OCI-LY3 (cell line): ENCODE data around the gene MEIG1.

ENCODE experiments used
- H2AFZ ChIP-seq: fragments of 200-600, 300-600 bp; shearing (Covaris generic); 2 replicates; pipeline ENCODE4 v1.6.0; 2014; ENCODE audit warnings: antibody characterized with exemption, low read depth, low read length
- H3K27ac ChIP-seq: fragments of 200-600, 300-600 bp; sonication (generic); 2 replicates; pipeline ENCODE4 v1.5.1; 2014; ENCODE audit warnings: mild to moderate bottlenecking, low read length, moderate library complexity, mixed read lengths
- H3K27me3 ChIP-seq: fragments of 200-600, 300-600 bp; sonication (generic); 2 replicates; pipeline ENCODE4 v1.6.1; 2014; ENCODE audit warnings: low read depth, low read length, mixed read lengths
- H3K36me3 ChIP-seq: fragments of 200-600, 300-600 bp; sonication (generic); replicated peaks from 2 replicates; pipeline ENCODE3; 2014; ENCODE audit warnings: low read depth, low read length, mixed read lengths
- H3K4me1 ChIP-seq: fragments of 300-600, 200-600 bp; sonication (generic); 2 replicates; pipeline ENCODE4 v1.6.1; 2014; ENCODE audit warnings: low read length, mixed read lengths
- H3K4me2 ChIP-seq: fragments of 200-600, 300-600 bp; sonication (generic); 2 replicates; pipeline ENCODE4 v1.6.1; 2014; ENCODE audit warnings: low read length, mixed read lengths
- H3K4me3 ChIP-seq: fragments of 300-600, 200-600 bp; sonication (generic); 2 replicates; pipeline ENCODE4 v1.5.1; 2014; ENCODE audit warnings: antibody characterized with exemption, mild to moderate bottlenecking, low read length, moderate library complexity
- H3K79me2 ChIP-seq: fragments of 300-600, 200-600 bp; shearing (Covaris generic); 2 replicates; pipeline ENCODE4 v1.6.1; 2014; ENCODE audit warnings: mild to moderate bottlenecking, low read length, mixed read lengths
- H3K9ac ChIP-seq: fragments of 300-600, 200-600 bp; shearing (Covaris generic); 2 replicates; pipeline ENCODE4 v1.6.0; 2014; ENCODE audit warnings: mild to moderate bottlenecking, low read length, moderate library complexity
- H3K9me3 ChIP-seq: fragments of 200-600, 300-600 bp; shearing (Covaris generic); 2 replicates; pipeline ENCODE4 v1.6.1; 2014; ENCODE audit warnings: low read length, mixed read lengths; ENCODE audit not compliant: insufficient read depth
- H4K20me1 ChIP-seq: fragments of 200-600, 300-600 bp; sonication (generic); 2 replicates; pipeline ENCODE4 v1.6.1; 2016; ENCODE audit warnings: low read length, mixed read lengths; ENCODE audit not compliant: insufficient read depth
- EZH2phosphoT487 ChIP-seq: fragments of 200-600 bp; shearing (Covaris generic); IDR thresholded peaks from 2 replicates; pipeline ENCODE4 v1.6.1; 2018; ENCODE audit warnings: antibody characterized with exemption, mixed run types, low read depth
- TF ChIP-seq, protein P1 (sequence below): fragments of 200-600, 300-600 bp; sonication (generic); IDR thresholded peaks from 2 replicates; pipeline ENCODE4 v1.5.1; 2014; ENCODE audit warnings: antibody characterized with exemption, low read length, low read depth

The MEIG1 gene

GRCh38 chr10:14917827-14918226 lies 41.4 kb upstream of the MEIG1 start:
- Histone ChIP-seq H2AFZ (no peak overlapping the region), H3K9me3 (peaks cover 9% of the 10 kb centered on the region; the same call in 1 of the 2 replicates), H3K4me3 (no peak overlapping the region), H3K36me3 (peaks cover 69% of the 10 kb centered on the region), H3K27me3 (no peaks in the 10 kb centered on the region), H3K4me2 (no peak overlapping the region), H3K27ac (no peak overlapping the region), H3K9ac (no peak overlapping the region), H3K4me1 (no peaks in the 10 kb centered on the region), H4K20me1 (no peaks in the 10 kb centered on the region), H3K79me2 (no peaks in the 10 kb centered on the region)
- no peak for TF ChIP-seq EZH2phosphoT487
- TF ChIP-seq, protein P1, sequence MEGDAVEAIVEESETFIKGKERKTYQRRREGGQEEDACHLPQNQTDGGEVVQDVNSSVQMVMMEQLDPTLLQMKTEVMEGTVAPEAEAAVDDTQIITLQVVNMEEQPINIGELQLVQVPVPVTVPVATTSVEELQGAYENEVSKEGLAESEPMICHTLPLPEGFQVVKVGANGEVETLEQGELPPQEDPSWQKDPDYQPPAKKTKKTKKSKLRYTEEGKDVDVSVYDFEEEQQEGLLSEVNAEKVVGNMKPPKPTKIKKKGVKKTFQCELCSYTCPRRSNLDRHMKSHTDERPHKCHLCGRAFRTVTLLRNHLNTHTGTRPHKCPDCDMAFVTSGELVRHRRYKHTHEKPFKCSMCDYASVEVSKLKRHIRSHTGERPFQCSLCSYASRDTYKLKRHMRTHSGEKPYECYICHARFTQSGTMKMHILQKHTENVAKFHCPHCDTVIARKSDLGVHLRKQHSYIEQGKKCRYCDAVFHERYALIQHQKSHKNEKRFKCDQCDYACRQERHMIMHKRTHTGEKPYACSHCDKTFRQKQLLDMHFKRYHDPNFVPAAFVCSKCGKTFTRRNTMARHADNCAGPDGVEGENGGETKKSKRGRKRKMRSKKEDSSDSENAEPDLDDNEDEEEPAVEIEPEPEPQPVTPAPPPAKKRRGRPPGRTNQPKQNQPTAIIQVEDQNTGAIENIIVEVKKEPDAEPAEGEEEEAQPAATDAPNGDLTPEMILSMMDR, result no peak

GRCh38 chr10:14918964-14919363 lies 40.2 kb upstream of the MEIG1 start:
- no peak overlapping the region for H3K9ac ChIP-seq
- no peak for TF ChIP-seq EZH2phosphoT487
- TF ChIP-seq, protein P1, result no peak
- peaks cover 9% of the 10 kb centered on the region; the same call in 1 of the 2 replicates for H3K9me3 ChIP-seq
- no peaks in the 10 kb centered on the region for H3K79me2 ChIP-seq
- H3K4me1 ChIP-seq, result no peaks in the 10 kb centered on the region
- H3K27ac ChIP-seq, result no peak overlapping the region
- no peak overlapping the region for H2AFZ ChIP-seq
- no peak overlapping the region for H3K4me3 ChIP-seq
- H3K27me3 ChIP-seq, result no peaks in the 10 kb centered on the region
- peaks cover 61% of the 10 kb centered on the region for H3K36me3 ChIP-seq
- no peak overlapping the region for H3K4me2 ChIP-seq
- no peaks in the 10 kb centered on the region for H4K20me1 ChIP-seq

GRCh38 chr10:14924013-14924412 lies 35.2 kb upstream of the MEIG1 start:
- no peak overlapping the region for H3K4me3 ChIP-seq
- H3K4me2 ChIP-seq, result no peak overlapping the region
- H3K27ac ChIP-seq, result no peak overlapping the region
- H3K79me2 ChIP-seq, result no peaks in the 10 kb centered on the region
- H3K9ac ChIP-seq, result no peak overlapping the region
- H3K27me3 ChIP-seq, result no peaks in the 10 kb centered on the region
- H3K9me3 ChIP-seq, result no peaks in the 10 kb centered on the region
- H3K4me1 ChIP-seq, result peaks cover 24% of the 10 kb centered on the region
- H4K20me1 ChIP-seq, result 0 out of 2 replicates have a peak, but pooled peaks cover 3% of the 10 kb centered on the region
- TF ChIP-seq, protein P1, result no peak
- TF ChIP-seq EZH2phosphoT487, result no peak
- no peak overlapping the region for H2AFZ ChIP-seq
- H3K36me3 ChIP-seq, result peaks cover 45% of the 10 kb centered on the region

DNA sequence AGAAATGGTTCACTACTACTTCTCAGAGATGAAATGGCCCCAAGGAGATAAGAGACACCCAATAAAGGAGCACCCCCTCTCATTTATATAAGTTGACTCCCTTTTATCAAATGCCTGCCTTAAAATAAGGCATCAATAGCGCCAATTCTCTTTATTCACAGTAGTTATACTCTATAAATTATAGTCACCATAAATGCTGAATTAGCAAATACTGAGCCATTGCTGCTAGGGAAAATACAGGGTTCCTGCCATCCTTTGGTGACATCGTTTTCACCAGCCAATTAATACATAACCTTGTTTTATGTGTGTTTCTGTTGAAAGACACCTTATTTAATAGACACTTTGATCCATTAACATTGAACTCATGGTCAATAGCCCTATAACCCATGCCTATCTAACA lies 33.9 kb upstream of the MEIG1 start:
- Histone ChIP-seq H3K4me1 (peaks cover 24% of the 10 kb centered on the region), H3K9ac (no peak overlapping the region), H3K4me2 (no peak overlapping the region), H3K4me3 (no peak overlapping the region), H3K36me3 (peaks cover 38% of the 10 kb centered on the region), H3K27ac (no peak overlapping the region), H3K27me3 (no peaks in the 10 kb centered on the region), H4K20me1 (0 out of 2 replicates have a peak, but pooled peaks cover 3% of the 10 kb centered on the region), H2AFZ (no peak overlapping the region), H3K9me3 (no peaks in the 10 kb centered on the region), H3K79me2 (no peaks in the 10 kb centered on the region)
- no peak for TF ChIP-seq EZH2phosphoT487
- TF ChIP-seq, protein P1, result no peak
